IMR-90 (cell line): Measurements from ENCODE around the gene SEZ6L. TPM values are rescaled to one million over a fixed set of nuclear protein-coding genes. Genes with fewer than 3 reads are reported as not detected.

ENCODE experiments used
- ATAC-seq: fragments of 200-7000 bp; cut with Tn5 transposase; 2 replicates; pipeline ENCODE4 v1.9.1; 2020; ENCODE audit warnings: low read depth, mild to moderate bottlenecking, moderate library complexity
- BruUV-seq: library from RNA; stranded (reverse); fragments of 400-500 nt; replicated peaks from 2 replicates; lab custom pipeline; 2021; lab: Mats Ljungman, UMichigan
- CTCF ChIA-PET: fragments of 300-600 bp; formaldehyde crosslinking; extraction: SDS; loops from one replicate; lab custom pipeline; 2021; ENCODE audit warnings: antibody characterized with exemption; lab: Yijun Ruan, JAX
- POLR2A ChIA-PET: fragments of 300-600 bp; sonication (Branson Sonifier 250); formaldehyde crosslinking; loops from one replicate; lab custom pipeline; 2022; ENCODE audit warnings: antibody characterized with exemption; ENCODE audit not compliant: unreplicated experiment; lab: Charles Lee
- DNase-seq: peaks from one replicate; pipeline ENCODE4 v3.0.0; 2013
- H2AFZ ChIP-seq: replicated peaks from 2 replicates; pipeline ENCODE3; 2013; ENCODE audit warnings: low read length, mild to moderate bottlenecking; ENCODE audit not compliant: poor library complexity
- H2AK5ac ChIP-seq: 2 replicates; pipeline ENCODE4 v1.6.1; 2013; ENCODE audit warnings: low read depth, low read length, inconsistent platforms
- H2AK9ac ChIP-seq: replicated peaks from 2 replicates; pipeline ENCODE3; 2013; ENCODE audit warnings: mild to moderate bottlenecking, low read depth, low read length, moderate library complexity; ENCODE audit not compliant: poor library complexity
- H2BK120ac ChIP-seq: 2 replicates; pipeline ENCODE4 v1.6.1; 2013; ENCODE audit warnings: low read depth, low read length, inconsistent platforms
- H2BK15ac ChIP-seq: 3 replicates; pipeline ENCODE4 v1.6.1; 2013; ENCODE audit warnings: low read depth, low read length, inconsistent platforms
- H2BK20ac ChIP-seq: 2 replicates; pipeline ENCODE4 v1.6.1; 2013; ENCODE audit warnings: low read depth, mild to moderate bottlenecking, inconsistent platforms, low read length, moderate library complexity
- H2BK5ac ChIP-seq: 2 replicates; pipeline ENCODE4 v1.6.1; 2013; ENCODE audit warnings: mild to moderate bottlenecking, low read depth, low read length, inconsistent platforms; ENCODE audit not compliant: poor library complexity, severe bottlenecking
- H3K14ac ChIP-seq: replicated peaks from 2 replicates; pipeline ENCODE4 v1.6.1; 2013; ENCODE audit warnings: low read depth, low read length, inconsistent platforms
- H3K18ac ChIP-seq: 2 replicates; pipeline ENCODE4 v1.6.1; 2013; ENCODE audit warnings: low read depth, low read length, control low read depth
- H3K23ac ChIP-seq: 2 replicates; pipeline ENCODE4 v1.6.1; 2013; ENCODE audit warnings: low read depth, low read length, inconsistent platforms
- H3K27ac ChIP-seq: 2 replicates; pipeline ENCODE4 v1.5.1; 2013; ENCODE audit warnings: mild to moderate bottlenecking, control low read depth, low read length; ENCODE audit not compliant: insufficient read depth
- H3K27me3 ChIP-seq: 2 replicates; pipeline ENCODE4 v1.6.1; 2013; ENCODE audit warnings: low read length; ENCODE audit not compliant: control insufficient read depth, insufficient read depth
- H3K36me3 ChIP-seq: 2 replicates; pipeline ENCODE4 v1.6.1; 2013; ENCODE audit warnings: low read length, mixed read lengths; ENCODE audit not compliant: control insufficient read depth, insufficient read depth
- H3K4ac ChIP-seq: 2 replicates; pipeline ENCODE4 v1.6.1; 2013; ENCODE audit warnings: low read depth, low read length, inconsistent platforms
- H3K4me1 ChIP-seq: 2 replicates; pipeline ENCODE4 v1.6.1; 2013; ENCODE audit warnings: low read length, mixed read lengths; ENCODE audit not compliant: control insufficient read depth, insufficient read depth
- H3K4me2 ChIP-seq: 2 replicates; pipeline ENCODE4 v1.6.1; 2013; ENCODE audit warnings: low read depth, mild to moderate bottlenecking, control low read depth, low read length, moderate library complexity
- H3K4me3 ChIP-seq: 2 replicates; pipeline ENCODE4 v1.5.1; 2013; ENCODE audit warnings: low read depth, mild to moderate bottlenecking, control low read depth, low read length, moderate library complexity; ENCODE audit not compliant: insufficient read depth
- H3K56ac ChIP-seq: 2 replicates; pipeline ENCODE4 v1.6.1; 2013; ENCODE audit warnings: low read length, inconsistent platforms; ENCODE audit not compliant: insufficient read depth; ENCODE audit errors: extremely low read depth
- H3K79me1 ChIP-seq, 2 experiments: 2 replicates each; pipeline ENCODE4 v1.6.1; 2013; ENCODE audit warnings: low read length in 2 of 2, inconsistent platforms in 1 of 2, low read depth in 1 of 2
- H3K9ac ChIP-seq: 2 replicates; pipeline ENCODE4 v1.6.1; 2013; ENCODE audit warnings: low read depth, low read length, control low read depth
- H3K9me1 ChIP-seq: 2 replicates; pipeline ENCODE4 v1.6.1; 2013; ENCODE audit warnings: low read length, inconsistent platforms; ENCODE audit not compliant: insufficient read depth
- H3K9me3 ChIP-seq: 2 replicates; pipeline ENCODE4 v1.6.1; 2013; ENCODE audit warnings: low read length; ENCODE audit not compliant: control insufficient read depth, insufficient read depth
- H4K20me1 ChIP-seq: 2 replicates; pipeline ENCODE4 v1.6.1; 2013; ENCODE audit warnings: low read length, inconsistent platforms; ENCODE audit not compliant: insufficient read depth
- H4K5ac ChIP-seq: 2 replicates; pipeline ENCODE4 v1.6.1; 2013; ENCODE audit warnings: mild to moderate bottlenecking, low read depth, low read length, control low read depth
- H4K8ac ChIP-seq, 2 experiments: 2 replicates each; pipeline ENCODE4 v1.6.1; 2013; ENCODE audit warnings: low read depth in 2 of 2, low read length in 2 of 2, control low read depth in 1 of 2, inconsistent platforms in 1 of 2
- H4K91ac ChIP-seq: 2 replicates; pipeline ENCODE4 v1.6.1; 2013; ENCODE audit warnings: low read depth, low read length, inconsistent platforms; ENCODE audit not compliant: insufficient read depth
- WGBS, 2 experiments: methylation state at CpG; one replicate each; pipeline versions ENCODE4 v1.1.5 to v1.1.7; 2013; ENCODE audit warnings: missing lambda C conversion rate in 2 of 2; ENCODE audit not compliant: insufficient read length in 1 of 2; ENCODE audit errors: extremely low coverage in 2 of 2; 5-methylcytosine and 5-hydroxymethylcytosine counted together
- dilution Hi-C: fragments of 300-500 bp; cut with HindIII; formaldehyde crosslinking; loops from one replicate; pipeline ENCODE4 v1.14.3; 2018; ENCODE audit warnings: low sequenced_read_pairs; ENCODE audit not compliant: unreplicated experiment
- in situ Hi-C: fragments of 300-500 bp; cut with MboI; formaldehyde crosslinking; loops from 3 replicates; pipeline ENCODE4 v1.14.3; 2019; ENCODE audit warnings: low sequenced_read_pairs, inconsistent platforms, mixed read lengths
- intact Hi-C: fragments of 100-400 bp; cut with micrococcal nuclease; formaldehyde crosslinking; loops from 2 replicates; pipeline ENCODE4 v1.10.0; 2022
- polyA plus RNA-seq, 3 experiments: library from polyadenylated mRNA; depleted of rRNA; stranded (reverse); fragments of >200 nt; gene quantifications; 2 replicates each; pipeline ENCODE4 v1.2.3, GENCODE V29; 2012; ENCODE audit warnings: low replicate concordance in 1 of 3
- total RNA-seq: library from RNA; depleted of rRNA; stranded (reverse); fragments of >200 nt; gene quantifications from 2 replicates; pipeline ENCODE4 v1.2.3, GENCODE V29; 2012
- TF ChIP-seq, protein P1 (sequence below): fragments of 150-350 bp; IDR thresholded peaks from 2 replicates; pipeline ENCODE4 v1.6.1; 2016; ENCODE audit warnings: low read depth, mild to moderate bottlenecking, low read length, moderate library complexity, borderline replicate concordance

Gene SEZ6L
- total and polyA plus RNA-seq, 2 of the 4 experiments (the other 2 are of a cell fraction): not detected

DNA sequence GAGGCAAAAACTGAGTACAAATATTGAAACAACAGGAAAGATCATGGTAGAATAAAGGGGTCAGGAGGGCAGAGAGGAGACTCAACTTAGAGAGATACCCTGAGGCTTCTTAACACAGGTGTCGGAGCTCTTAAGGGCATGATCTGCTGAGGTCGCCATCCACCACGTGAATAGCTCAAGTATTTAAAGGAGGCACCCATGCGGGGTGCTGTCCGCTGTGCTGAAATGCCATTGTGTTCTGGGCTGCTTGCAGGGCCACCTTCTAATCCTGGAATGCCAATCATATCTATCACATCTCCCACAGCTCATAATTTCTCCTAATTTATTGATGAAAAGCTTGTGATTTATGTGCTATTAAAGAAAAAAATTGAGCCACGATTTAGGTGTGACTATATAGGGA, 90.2 kb downstream of the SEZ6L start:
- ChIA-PET CTCF (no interaction called here), POLR2A (no interaction called here)
- Histone ChIP-seq H2AK9ac (no peak overlapping the region), H3K14ac (no peak overlapping the region), H3K36me3 (no peaks in the 10 kb centered on the region), H2BK120ac (no peak overlapping the region), H3K4ac (no peak overlapping the region), H3K9me3 (peaks cover 6% of the 10 kb centered on the region; the same call in 1 of the 2 replicates), H3K4me3 (no peak overlapping the region), H3K27me3 (no peaks in the 10 kb centered on the region), H3K9me1 (no peaks in the 10 kb centered on the region), H4K5ac (no peak overlapping the region), H2AK5ac (no peak overlapping the region), H3K4me2 (no peak overlapping the region), H2AFZ (no peak overlapping the region), H3K18ac (no peak overlapping the region), H3K56ac (no peak overlapping the region), H2BK20ac (no peak overlapping the region), H3K4me1 (no peaks in the 10 kb centered on the region), H3K27ac (no peak overlapping the region), H2BK15ac (no peak overlapping the region), H4K20me1 (no peaks in the 10 kb centered on the region), H3K79me1 (no peaks in the 10 kb centered on the region), H4K91ac (no peak overlapping the region), H3K9ac (no peak overlapping the region), H4K8ac (no peak overlapping the region), H2BK5ac (no peak overlapping the region), H3K23ac (no peak overlapping the region)
- dilution Hi-C loops (no loop called here), in situ Hi-C loops (no loop called here), intact Hi-C loops (no loop called here)
- 0% methylated on average over 3 of the region's 6 CpGs; no CpG with 5 or more reads in 1 of the 2 experiments for WGBS, 2 experiments
- DNase-seq (peak; percentile 8), ATAC-seq (no peak)
- BruUV-seq: no TSS peak
- TF ChIP-seq, protein P1, sequence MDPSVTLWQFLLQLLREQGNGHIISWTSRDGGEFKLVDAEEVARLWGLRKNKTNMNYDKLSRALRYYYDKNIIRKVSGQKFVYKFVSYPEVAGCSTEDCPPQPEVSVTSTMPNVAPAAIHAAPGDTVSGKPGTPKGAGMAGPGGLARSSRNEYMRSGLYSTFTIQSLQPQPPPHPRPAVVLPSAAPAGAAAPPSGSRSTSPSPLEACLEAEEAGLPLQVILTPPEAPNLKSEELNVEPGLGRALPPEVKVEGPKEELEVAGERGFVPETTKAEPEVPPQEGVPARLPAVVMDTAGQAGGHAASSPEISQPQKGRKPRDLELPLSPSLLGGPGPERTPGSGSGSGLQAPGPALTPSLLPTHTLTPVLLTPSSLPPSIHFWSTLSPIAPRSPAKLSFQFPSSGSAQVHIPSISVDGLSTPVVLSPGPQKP: no peak
